MM.1S (cell line): ENCODE data around the gene LIFR.

ENCODE experiments used
- DNase-seq: peaks from one replicate; pipeline ENCODE4 v3.0.0-alpha.2; 2015
- H2AFZ ChIP-seq: fragments of 300-600 bp; sonication (generic); 2 replicates; pipeline ENCODE4 v1.6.0; 2016; ENCODE audit warnings: antibody characterized with exemption, low read length
- H3F3A ChIP-seq: fragments of 300-600 bp; sonication (generic); 2 replicates; pipeline ENCODE4 v1.6.1; 2016; ENCODE audit warnings: mild to moderate bottlenecking, antibody characterized with exemption, low read length, moderate library complexity, mixed read lengths; ENCODE audit not compliant: insufficient read depth
- H3K27ac ChIP-seq: fragments of 300-600 bp; sonication (generic); 2 replicates; pipeline ENCODE4 v1.5.1; 2016; ENCODE audit warnings: mild to moderate bottlenecking, low read length
- H3K27me3 ChIP-seq: fragments of 300-600 bp; sonication (generic); replicated peaks from 2 replicates; pipeline ENCODE4 v1.6.0; 2016; ENCODE audit warnings: low read length; ENCODE audit not compliant: insufficient read depth
- H3K36me3 ChIP-seq: fragments of 300-600 bp; sonication (generic); replicated peaks from 2 replicates; pipeline ENCODE4 v1.6.1; 2016; ENCODE audit warnings: mild to moderate bottlenecking, low read length, mixed read lengths; ENCODE audit not compliant: insufficient read depth
- H3K4me1 ChIP-seq: fragments of 300-600 bp; sonication (generic); 2 replicates; pipeline ENCODE4 v1.6.1; 2016; ENCODE audit warnings: low read length, mixed read lengths
- H3K4me2 ChIP-seq: fragments of 300-600 bp; sonication (generic); 2 replicates; pipeline ENCODE4 v1.6.0; 2016; ENCODE audit warnings: low read depth, low read length
- H3K4me3 ChIP-seq: fragments of 300-600 bp; sonication (generic); 2 replicates; pipeline ENCODE4 v1.5.1; 2016; ENCODE audit warnings: low read length, mixed read lengths
- H3K79me2 ChIP-seq: fragments of 300-600 bp; sonication (generic); 2 replicates; pipeline ENCODE4 v1.6.1; 2016; ENCODE audit warnings: mixed run types, low read length, mixed read lengths
- H3K9ac ChIP-seq: fragments of 300-600 bp; sonication (generic); 2 replicates; pipeline ENCODE4 v1.6.1; 2016; ENCODE audit warnings: low read length, mixed read lengths
- H3K9me2 ChIP-seq: fragments of 300-600 bp; sonication (generic); replicated peaks from 2 replicates; pipeline ENCODE4 v1.6.1; 2016; ENCODE audit warnings: mild to moderate bottlenecking, low read length, mixed read lengths; ENCODE audit not compliant: insufficient read depth
- H3K9me3 ChIP-seq: fragments of 300-600 bp; sonication (generic); replicated peaks from 2 replicates; pipeline ENCODE4 v1.6.1; 2016; ENCODE audit warnings: mild to moderate bottlenecking, low read length, mixed read lengths; ENCODE audit not compliant: insufficient read depth
- H4K20me1 ChIP-seq: fragments of 300-600 bp; sonication (generic); 2 replicates; pipeline ENCODE4 v1.6.1; 2016; ENCODE audit warnings: mild to moderate bottlenecking, low read length, moderate library complexity, mixed read lengths; ENCODE audit not compliant: insufficient read depth
- CTCF ChIP-seq: fragments of 300-600 bp; sonication (generic); IDR thresholded peaks from 2 replicates; pipeline ENCODE4 v1.5.1; 2016; ENCODE audit warnings: antibody characterized with exemption, low read length, mixed read lengths
- EZH2 ChIP-seq: fragments of 300-600 bp; sonication (generic); optimal IDR thresholded peaks from 2 replicates; pipeline ENCODE3; 2017; ENCODE audit warnings: low read depth, mild to moderate bottlenecking, antibody characterized with exemption, low read length, mixed read lengths
- EZH2phosphoT487 ChIP-seq: fragments of 300-600 bp; sonication (generic); IDR thresholded peaks from 2 replicates; pipeline ENCODE4 v1.6.1; 2018; ENCODE audit warnings: antibody characterized with exemption, low read length

LIFR gene

GRCh38 chr5:38434966-38435705 lies 121.3 kb downstream of the LIFR start:
- Histone ChIP-seq H3K79me2 (no peaks in the 10 kb centered on the region), H3K9ac (no peak overlapping the region), H4K20me1 (0 out of 2 replicates have a peak, but pooled peaks cover 3% of the 10 kb centered on the region), H3K9me2 (no peaks in the 10 kb centered on the region), H3K27me3 (peaks cover 7% of the 10 kb centered on the region; the same call in 1 of the 2 replicates), H3F3A (peaks cover 16% of the 10 kb centered on the region; the same call in 1 of the 2 replicates), H3K27ac (no peak overlapping the region), H3K4me3 (no peak overlapping the region), H3K4me1 (peaks cover 23% of the 10 kb centered on the region), H3K9me3 (no peaks in the 10 kb centered on the region), H3K36me3 (no peaks in the 10 kb centered on the region), H2AFZ (no peak overlapping the region), H3K4me2 (no peak overlapping the region)
- TF ChIP-seq EZH2, result no peak
- TF ChIP-seq CTCF, result no peak
- no peak for TF ChIP-seq EZH2phosphoT487
- DNase-seq, result no peak

- H3K4me2 ChIP-seq, result peak overlapping the region; percentile 52; the same call in 1 of the 2 replicates
Observed at GRCh38 chr5:38433160-38433861, 123.1 kb downstream of the LIFR start.

GRCh38 chr5:38431242-38431853 lies 125.1 kb downstream of the LIFR start:
- DNase-seq, result no peak
- H2AFZ ChIP-seq, result no peak overlapping the region
- H3K4me3 ChIP-seq, result no peak overlapping the region
- no peak for TF ChIP-seq EZH2
- TF ChIP-seq CTCF, result no peak
- no peak for TF ChIP-seq EZH2phosphoT487
- no peaks in the 10 kb centered on the region for H3K9me2 ChIP-seq
- H3K36me3 ChIP-seq, result no peaks in the 10 kb centered on the region
- no peak overlapping the region for H3K27ac ChIP-seq
- H3K4me2 ChIP-seq, result no peak overlapping the region
- H3K79me2 ChIP-seq, result no peaks in the 10 kb centered on the region
- peaks cover 16% of the 10 kb centered on the region; the same call in 1 of the 2 replicates for H3F3A ChIP-seq
- peaks cover 23% of the 10 kb centered on the region for H3K4me1 ChIP-seq
- 0 out of 2 replicates have a peak, but pooled peaks cover 3% of the 10 kb centered on the region for H4K20me1 ChIP-seq
- H3K9ac ChIP-seq, result no peak overlapping the region
- H3K27me3 ChIP-seq, result peaks cover 7% of the 10 kb centered on the region; the same call in 1 of the 2 replicates
- H3K9me3 ChIP-seq, result no peaks in the 10 kb centered on the region

More at GRCh38 chr5:38433160-38433861, 123.1 kb downstream of the LIFR start:
- Histone ChIP-seq H4K20me1 (0 out of 2 replicates have a peak, but pooled peaks cover 3% of the 10 kb centered on the region), H3K9me2 (no peaks in the 10 kb centered on the region), H3K9me3 (no peaks in the 10 kb centered on the region), H3K27ac (no peak overlapping the region), H3F3A (peaks cover 16% of the 10 kb centered on the region; the same call in 1 of the 2 replicates), H2AFZ (no peak overlapping the region), H3K36me3 (no peaks in the 10 kb centered on the region), H3K27me3 (peaks cover 7% of the 10 kb centered on the region; the same call in 1 of the 2 replicates), H3K4me1 (peaks cover 23% of the 10 kb centered on the region), H3K9ac (no peak overlapping the region), H3K4me3 (no peak overlapping the region), H3K79me2 (no peaks in the 10 kb centered on the region)
- DNase-seq, result peak; percentile 50
- TF ChIP-seq EZH2 (no peak), CTCF (0 out of 2 replicates have a peak, but pooled peaks have one; percentile 9)
